Gastrocnemius medialis (tissue), 4 donors: ENCODE data around the gene TANC1. TPM values are rescaled to one million over a fixed set of nuclear protein-coding genes. Genes with fewer than 3 reads are reported as not detected.

Experiments
- ATAC-seq, 2 donors: fragments of 150-250 bp; one replicate each; pipeline ENCODE4 v1.9.1; 2016
- DNase-seq, 2 donors: peaks; one replicate each; pipeline ENCODE4 v3.0.0-alpha.2; 2019
- H3K27ac ChIP-seq, 4 donors: fragments of 200-600 bp; sonication (generic); 1 replicate in 1 of 4; 2 replicates in 3 of 4; pipeline ENCODE4 v1.5.1; 2016 to 2018; ENCODE audit warnings: mild to moderate bottlenecking in 2 of 4, moderate library complexity in 1 of 4
- H3K27me3 ChIP-seq, 3 donors: fragments of 200-600 bp; sonication (generic) in 2 of 3; 1 replicate in 1 of 3; 2 replicates in 2 of 3; pipeline versions ENCODE4 v1.5.1 to v1.6.0; 2016 to 2019; ENCODE audit warnings: mild to moderate bottlenecking in 1 of 3, moderate library complexity in 1 of 3
- H3K36me3 ChIP-seq, 2 donors: fragments of 200-600 bp; sonication (generic) in 1 of 2; one replicate each; pipeline ENCODE4 v1.5.1; 2017 to 2018
- H3K4me1 ChIP-seq, 2 donors: fragments of 200-600 bp; sonication (generic) in 1 of 2; one replicate each; pipeline ENCODE4 v1.5.1; 2016 to 2017; ENCODE audit warnings: mild to moderate bottlenecking in 2 of 2
- H3K4me3 ChIP-seq, 4 donors: fragments of 200-600 bp; sonication (generic) in 3 of 4; 1 replicate in 1 of 4; 2 replicates in 3 of 4; pipeline ENCODE4 v1.5.1; 2016 to 2019; ENCODE audit warnings: mild to moderate bottlenecking in 2 of 4
- H3K9me3 ChIP-seq, 3 donors: fragments of 200-600 bp; sonication (generic) in 2 of 3; 1 replicate in 1 of 3; 2 replicates in 2 of 3; pipeline ENCODE4 v1.5.1; 2016 to 2019
- CTCF ChIP-seq, 5 experiments: fragments of 450-650 bp in 3 of 5; fragments of 200-600 bp in 2 of 5; sonication (generic) in 2 of 5; IDR thresholded peaks in 4 of 5; conservative IDR thresholded peaks in 1 of 5; 1 replicate in 4 of 5; 2 replicates in 1 of 5; pipeline ENCODE4 v1.5.1; 2016 to 2019; ENCODE audit warnings: antibody characterized with exemption in 5 of 5, mild to moderate bottlenecking in 3 of 5, moderate library complexity in 3 of 5
- POLR2A ChIP-seq, 2 donors: fragments of 450-650 bp; IDR thresholded peaks; one replicate each; pipeline ENCODE4 v1.6.1; 2017; ENCODE audit warnings: antibody characterized with exemption in 2 of 2, mild to moderate bottlenecking in 2 of 2, moderate library complexity in 2 of 2
- in situ Hi-C, 4 donors: fragments of 200-750 bp; cut with MboI; loops; one replicate each; pipeline versions ENCODE4 v1.15.0 to v1.8.0; 2017; ENCODE audit warnings: low sequenced_read_pairs in 4 of 4
- intact Hi-C: fragments of 100-400 bp; cut with DNase I; formaldehyde crosslinking; loops from one replicate; pipeline ENCODE4 v1.15.1; 2023; ENCODE audit warnings: low total_unique reads
- total RNA-seq, 4 donors: library from RNA; depleted of rRNA; stranded (reverse); fragments of >200 nt; gene quantifications; one replicate each; pipeline versions ENCODE4 v1.1.0 to v1.2.3, GENCODE V29; 2016

TANC1 gene
- total RNA-seq, 4 donors from 2014 or later = 5.1 to 9.9 (median 5.4) TPM

GRCh38 chr2:159230145-159230877 lies 261.9 kb downstream of the TANC1 start:
- Histone ChIP-seq H3K27ac (no peak overlapping the region), H3K36me3 (peaks cover 0 to 17% of the 10 kb centered on the region in 2 donors), H3K4me1 (no peaks in the 10 kb centered on the region), H3K9me3 (no peaks in the 10 kb centered on the region), H3K27me3 (no peaks in the 10 kb centered on the region), H3K4me3 (no peak overlapping the region)
- intact Hi-C loops = no loop called here
- in situ Hi-C loops = no loop called here
- ATAC-seq (no peak), DNase-seq (no peak)
- TF ChIP-seq CTCF (IDR thresholded peaks at IDR 0.05 in 4 of 5, conservative IDR thresholded peaks at IDR 0.05 in 1 of 5) = no peak
- no peak for TF ChIP-seq POLR2A (IDR thresholded peaks at IDR 0.05)

- no peak for ATAC-seq
- Histone ChIP-seq H3K27me3 (no peaks in the 10 kb centered on the region), H3K36me3 (peaks cover 0 to 28% of the 10 kb centered on the region in 2 donors), H3K9me3 (no peaks in the 10 kb centered on the region), H3K4me1 (no peaks in the 10 kb centered on the region), H3K4me3 (no peak overlapping the region), H3K27ac (no peak overlapping the region)
- intact Hi-C loops (no loop called here), in situ Hi-C loops (no loop called here)
- no peak for TF ChIP-seq POLR2A (IDR thresholded peaks at IDR 0.05)
- no peak for TF ChIP-seq CTCF (IDR thresholded peaks at IDR 0.05 in 4 of 5, conservative IDR thresholded peaks at IDR 0.05 in 1 of 5)
- no peak for DNase-seq
These were observed 264.2 kb downstream of the TANC1 start for GRCh38 chr2:159232456-159233170.

- Histone ChIP-seq H3K36me3 (peaks cover 0 to 38% of the 10 kb centered on the region in 2 donors), H3K9me3 (no peaks in the 10 kb centered on the region), H3K27ac (no peak overlapping the region), H3K27me3 (no peaks in the 10 kb centered on the region), H3K4me3 (no peak overlapping the region), H3K4me1 (no peaks in the 10 kb centered on the region)
- ATAC-seq (no peak), DNase-seq (no peak)
- intact Hi-C loops = no loop called here
- TF ChIP-seq CTCF (IDR thresholded peaks at IDR 0.05 in 4 of 5, conservative IDR thresholded peaks at IDR 0.05 in 1 of 5) (no peak), POLR2A (IDR thresholded peaks at IDR 0.05) (no peak)
- in situ Hi-C loops = no loop called here
These were observed 266.4 kb downstream of the TANC1 start for GRCh38 chr2:159234868-159235267.

- ATAC-seq (no peak), DNase-seq (no peak)
- TF ChIP-seq POLR2A (IDR thresholded peaks at IDR 0.05) (no peak), CTCF (IDR thresholded peaks at IDR 0.05 in 4 of 5, conservative IDR thresholded peaks at IDR 0.05 in 1 of 5) (no peak)
- Histone ChIP-seq H3K4me3 (no peak overlapping the region), H3K27me3 (no peaks in the 10 kb centered on the region), H3K4me1 (no peaks in the 10 kb centered on the region), H3K9me3 (no peaks in the 10 kb centered on the region), H3K36me3 (peaks cover 0 to 50% of the 10 kb centered on the region in 2 donors), H3K27ac (no peak overlapping the region)
- in situ Hi-C loops (no loop called here), intact Hi-C loops (no loop called here)
These were observed 275.1 kb downstream of the TANC1 start for GRCh38 chr2:159243529-159243928.
